SKM-1 treated with dmso at 0.1 percent for 144 hours (cell line): ENCODE results near the gene ANO1.
"Not testable (repeated sequence)": the region's sequence is repeated elsewhere in the genome, so short reads cannot be mapped to it uniquely, and the experiment has no call there.

Experiments
- DNase-seq: peaks from one replicate; lab custom pipeline; 2025; ENCODE audit not compliant: unreplicated experiment; lab: John Stamatoyannopoulos, UW

The ANO1 gene

DNA sequence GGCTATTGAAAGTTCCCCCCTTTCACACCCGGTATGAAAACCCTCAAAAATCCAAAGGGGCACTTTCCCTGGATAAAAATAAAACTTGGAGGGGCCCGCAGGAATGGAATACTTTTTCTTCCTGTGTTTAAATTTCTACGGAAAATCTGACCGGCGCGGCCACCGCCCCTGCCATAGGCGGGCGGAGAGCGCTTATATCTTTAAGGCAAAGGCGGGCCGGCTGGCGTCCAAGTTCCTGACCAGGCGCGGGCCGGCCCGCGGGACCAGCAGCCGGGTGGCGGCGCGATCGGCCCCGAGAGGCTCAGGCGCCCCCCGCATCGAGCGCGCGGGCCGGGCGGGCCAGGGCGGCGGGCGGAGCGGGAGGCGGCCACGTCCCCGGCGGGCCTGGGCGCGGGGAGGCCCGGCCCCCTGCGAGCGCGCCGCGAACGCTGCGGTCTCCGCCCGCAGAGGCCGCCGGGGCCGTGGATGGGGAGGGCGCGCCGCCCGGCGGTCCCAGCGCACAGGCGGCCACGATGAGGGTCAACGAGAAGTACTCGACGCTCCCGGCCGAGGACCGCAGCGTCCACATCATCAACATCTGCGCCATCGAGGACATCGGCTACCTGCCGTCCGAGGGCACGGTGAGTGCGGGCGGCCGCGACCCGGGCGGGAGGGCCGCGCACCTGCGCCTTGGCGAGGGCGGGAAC, at the start of gene ANO1:
Gene ANO1 (plus strand): TSS at position 223 of the 686 bp plus-strand sequence. CDS start 290 bp downstream, at position 513.
- no peak for DNase-seq

DNA sequence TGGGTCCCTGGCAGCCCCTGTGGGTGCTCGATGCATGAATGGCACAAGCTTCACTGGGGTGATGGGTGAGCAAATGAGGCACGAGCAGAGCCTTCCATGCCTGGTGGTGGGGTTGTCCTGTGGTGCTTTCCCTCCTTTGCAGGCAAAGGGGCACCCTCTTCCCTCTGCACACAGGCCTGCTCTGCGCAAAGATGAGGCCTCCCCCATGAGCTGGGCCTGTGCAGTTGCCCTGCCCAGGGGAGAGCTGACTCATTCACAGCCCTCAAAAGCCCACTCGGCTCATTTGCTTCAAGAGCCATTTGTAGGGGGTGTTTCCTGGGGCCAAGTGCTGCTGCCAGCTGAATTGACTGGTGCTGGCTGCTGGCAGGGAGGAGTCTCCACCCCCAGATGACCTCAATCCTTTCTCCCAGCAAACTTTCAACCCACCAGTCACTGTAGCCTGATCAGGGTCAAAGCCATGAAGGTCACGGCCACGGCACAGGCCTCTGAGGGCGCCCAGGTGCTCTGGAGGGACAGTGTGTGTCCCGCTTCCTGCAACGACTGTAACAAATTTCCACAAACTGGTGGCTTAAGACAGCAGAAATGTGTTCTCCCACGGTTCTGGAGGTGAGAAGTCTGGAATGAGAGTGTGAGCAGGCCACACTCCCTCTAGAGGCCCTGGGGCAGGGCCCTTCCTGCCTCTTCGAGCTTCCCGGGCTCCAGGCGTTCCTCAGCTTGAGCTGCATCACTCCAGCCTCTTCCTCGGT, 48.8 kb upstream of the ANO1 start:
- no peak for DNase-seq

GRCh38 chr11:70029861-70030380, 48.2 kb upstream of the ANO1 start:
- DNase-seq: no peak

GRCh38 chr11:70030412-70030811, 47.7 kb upstream of the ANO1 start:
- no peak for DNase-seq

- no peak for DNase-seq
Observed at GRCh38 chr11:70031631-70032469, 46.3 kb upstream of the ANO1 start.

GRCh38 chr11:70032470-70032795, 45.7 kb upstream of the ANO1 start:
- DNase-seq: no peak

- no peak for DNase-seq
Observed at GRCh38 chr11:70032943-70033710, 45.0 kb upstream of the ANO1 start.

GRCh38 chr11:70033711-70034070, 44.4 kb upstream of the ANO1 start:
- DNase-seq: no peak

GRCh38 chr11:70034740-70035365, 43.3 kb upstream of the ANO1 start:
- DNase-seq: no peak

- not testable (repeated sequence) for DNase-seq
Observed at GRCh38 chr11:70035665-70036064, 42.5 kb upstream of the ANO1 start.

DNA sequence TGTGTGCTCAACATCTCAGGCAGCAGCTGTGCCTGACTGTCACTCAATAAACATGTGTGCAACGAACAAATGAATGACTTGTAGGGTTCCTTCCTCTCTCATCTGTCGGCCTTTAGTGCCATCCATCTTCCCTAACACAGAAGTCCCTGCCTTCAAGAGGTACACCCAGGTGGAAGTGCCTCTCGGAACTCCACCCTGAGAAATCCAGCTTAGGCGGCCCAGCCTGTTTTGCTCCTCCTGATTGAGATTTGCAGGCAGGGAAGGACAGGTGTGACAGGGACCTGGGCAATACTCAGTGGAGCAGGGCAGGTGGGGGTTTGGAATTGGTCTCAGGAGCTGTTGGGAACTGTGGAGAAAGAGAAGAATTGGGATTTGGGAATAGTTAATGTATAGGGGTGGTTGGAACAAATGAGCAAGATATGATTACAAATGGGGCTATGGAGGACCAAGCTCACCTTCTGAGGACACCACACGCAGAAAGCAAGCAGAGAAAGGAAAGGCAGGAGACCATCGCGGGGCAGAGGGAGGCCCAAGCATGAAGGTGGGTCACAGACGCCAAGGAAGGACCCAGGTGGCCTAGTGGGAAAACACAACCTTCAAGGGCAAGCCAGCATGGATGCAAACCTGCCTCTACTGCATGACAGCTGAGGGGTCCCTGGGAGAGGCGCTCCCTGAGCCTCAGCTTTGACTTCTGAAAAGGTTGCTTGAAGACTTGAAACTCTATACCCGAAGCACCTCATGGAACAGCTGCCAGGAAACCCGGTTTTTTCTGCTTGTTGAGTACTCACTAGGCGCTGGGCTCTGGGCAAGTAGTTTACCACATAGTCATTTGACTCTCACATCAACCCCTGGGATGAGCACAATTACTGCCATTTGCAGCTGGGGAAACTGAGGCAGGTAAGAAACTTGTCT, 40.9 kb upstream of the ANO1 start:
- DNase-seq: peak; percentile 58

GRCh38 chr11:70038034-70038834, 39.9 kb upstream of the ANO1 start:
- DNase-seq: peak; percentile 36

GRCh38 chr11:70040452-70040851, 37.7 kb upstream of the ANO1 start:
- DNase-seq: no peak

DNA sequence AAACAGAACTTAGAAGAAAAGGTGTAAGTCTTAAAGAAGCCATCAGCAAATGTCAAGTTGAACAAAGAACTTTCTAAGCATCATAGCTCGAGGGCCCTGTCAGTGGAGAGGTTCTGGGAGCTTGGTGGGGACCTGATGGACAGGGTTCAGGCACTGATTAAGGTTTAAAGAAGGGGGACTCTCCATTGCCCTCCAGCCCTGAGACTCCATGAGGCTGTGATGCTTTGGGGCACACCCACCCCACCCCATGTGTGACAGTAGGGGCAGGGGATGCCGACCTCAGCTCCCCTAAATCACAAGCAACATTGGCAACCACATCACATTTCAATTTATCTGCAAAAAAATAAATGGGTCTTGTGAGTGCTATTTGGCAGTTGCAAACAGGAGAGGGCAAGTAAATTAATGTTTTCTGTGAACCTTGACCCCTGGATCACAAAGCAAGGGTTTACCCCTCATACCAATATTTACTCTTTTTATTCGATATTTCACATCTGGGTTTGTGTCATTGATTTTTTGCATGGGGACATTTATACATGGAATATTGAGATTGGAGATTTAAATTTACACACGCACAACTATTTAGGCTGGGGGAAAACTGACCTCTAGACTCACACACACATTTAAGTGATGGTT, 37.1 kb upstream of the ANO1 start:
- DNase-seq: no peak

- no peak for DNase-seq
Observed at GRCh38 chr11:70043482-70043881, 34.6 kb upstream of the ANO1 start.

- no peak for DNase-seq
Observed at GRCh38 chr11:70046089-70046488, 32.0 kb upstream of the ANO1 start.

GRCh38 chr11:70048279-70049024, 29.7 kb upstream of the ANO1 start:
- no peak for DNase-seq
